ENCODE results near the gene EPRS1. TPM values are rescaled to one million over a fixed set of nuclear protein-coding genes. Genes with fewer than 3 reads are reported as not detected.
"Not testable (repeated sequence)": the region's sequence is repeated elsewhere in the genome, so short reads cannot be mapped to it uniquely, and the experiment has no call there.

EPRS1 gene
- total RNA-seq, result 100 to 1,000 TPM; 115 to 116 TPM

DNA sequence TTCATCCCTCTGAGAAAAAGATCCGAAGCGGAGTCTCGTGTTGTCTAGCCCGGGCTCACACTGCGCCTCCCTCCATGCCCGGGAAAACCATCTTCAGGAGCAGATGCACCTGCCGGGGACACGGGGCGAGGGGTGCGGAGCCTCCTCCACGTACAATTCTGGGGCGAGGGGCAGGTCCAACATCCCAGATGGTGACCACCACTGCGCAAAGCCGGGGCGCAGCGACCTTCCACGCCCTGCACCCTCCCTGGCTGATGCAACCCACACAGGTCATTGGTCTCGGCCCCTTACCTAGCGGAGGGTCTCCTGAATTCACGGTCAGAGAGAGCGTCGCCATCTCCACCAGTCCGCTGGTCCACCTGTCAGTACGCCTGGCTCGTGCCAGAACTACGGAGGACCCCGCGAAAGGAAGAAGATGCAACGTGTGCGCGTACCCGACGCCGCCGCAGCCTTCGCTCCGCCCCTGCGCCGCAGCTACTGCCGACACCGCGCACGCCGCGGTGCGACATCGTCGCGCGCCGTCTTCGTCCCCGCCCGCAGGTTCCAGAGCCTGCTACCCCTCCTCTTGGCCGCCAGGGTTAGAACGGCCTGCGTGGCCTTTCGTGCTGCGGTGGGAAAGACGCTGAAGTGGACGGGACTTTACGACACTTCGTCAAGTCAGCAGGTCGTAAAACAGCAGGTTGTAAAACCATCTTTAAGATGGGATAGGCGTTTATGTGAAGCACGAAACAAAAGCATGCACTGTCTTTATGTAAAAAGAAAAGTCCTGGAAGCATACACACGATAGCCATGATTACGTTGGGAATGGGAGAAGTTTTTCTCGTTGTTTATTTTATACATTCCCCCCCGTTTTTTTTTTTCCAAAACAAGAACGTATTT, at the start of gene EPRS1:
Gene EPRS1, minus strand, starts transcription at position 454 of the 879 bp plus-strand sequence. Its CDS starts 117 bp downstream, at position 337.
- ATAC-seq, result peak; percentile 98
- H3K4me1 Mint-ChIP-seq (ENCODE audit: low read depth), result peaks cover 45% of the 10 kb centered on the region
- CTCF ChIA-PET, result interaction anchor here (0.6 to 1.4 kb wide), 2 partner anchors 34 to 43 kb away, joined by 3 to 4 read pairs; partner anchors contain the start of gene BPNT1
- H3K4me3 Mint-ChIP-seq, result peak within 1 kb of the TSS; percentile 91
- H3K27me3 Mint-ChIP-seq (ENCODE audit: low read depth), result no peaks in the 10 kb centered on the region
- H3K27ac Mint-ChIP-seq, result peak within 1 kb of the TSS; percentile 97
- no peaks in the 10 kb centered on the region for H3K9me3 Mint-ChIP-seq (ENCODE audit: insufficient read depth)
- peaks cover 18% of the 10 kb centered on the region for H3K36me3 Mint-ChIP-seq (ENCODE audit: low read depth)
- peak; percentile 96 for DNase-seq
- POLR2A ChIA-PET, result interaction anchor here (0.7 kb wide), 1 partner anchor 46 kb away, joined by 3 read pairs; no protein-coding TSS in a partner anchor

DNA sequence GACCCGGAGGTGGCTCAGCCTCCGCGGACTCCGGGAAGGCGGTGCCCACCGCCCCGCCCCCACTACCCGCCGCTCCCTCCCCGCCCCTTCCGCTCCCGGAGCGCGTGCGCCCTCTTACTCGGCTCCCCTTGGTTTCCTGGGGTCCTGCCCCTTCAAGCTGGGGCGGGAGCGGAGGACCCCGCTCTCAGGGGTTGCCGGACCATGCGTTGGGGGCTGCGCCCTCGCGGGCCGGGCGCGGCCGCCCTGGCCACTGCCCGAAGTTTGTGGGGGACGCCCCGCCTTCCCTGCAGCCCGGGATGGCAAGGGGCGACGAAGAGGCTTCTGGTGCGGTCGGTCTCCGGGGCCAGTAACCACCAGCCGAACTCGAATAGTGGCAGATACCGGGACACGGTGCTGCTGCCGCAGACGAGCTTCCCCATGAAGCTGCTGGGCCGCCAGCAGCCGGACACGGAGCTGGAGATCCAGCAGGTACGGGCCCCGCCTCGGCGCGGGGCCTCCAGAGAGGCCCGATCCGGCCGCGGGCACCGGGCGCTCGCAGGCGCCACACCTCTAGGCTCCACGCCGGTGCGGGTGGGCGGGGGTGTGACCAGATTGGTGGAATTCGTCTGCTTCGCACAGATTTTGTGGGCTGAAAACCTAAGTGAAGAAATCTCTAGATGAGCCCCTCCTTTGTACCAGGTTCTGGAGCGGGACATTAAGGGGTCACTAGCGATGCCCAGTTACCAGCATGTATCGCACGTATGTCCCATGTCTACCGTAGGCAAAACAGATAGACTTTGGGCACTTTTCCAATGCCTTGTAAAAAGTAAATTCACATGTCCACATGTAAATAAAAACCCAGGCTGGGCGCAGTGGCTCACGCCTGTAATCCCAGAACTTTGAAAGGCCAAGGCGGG, 48.0 kb upstream of the EPRS1 start, which contains the start of gene IARS2:
Gene IARS2, plus strand, starts transcription at position 117 of the 896 bp plus-strand sequence. Its CDS starts 85 bp downstream, at position 202.
- Mint-ChIP-seq H3K9me3 (ENCODE audit: insufficient read depth) (no peaks in the 10 kb centered on the region), H3K27ac (peak within 1 kb of the TSS; percentile 72), H3K4me1 (ENCODE audit: low read depth) (peaks cover 24% of the 10 kb centered on the region), H3K4me3 (peak within 1 kb of the TSS; percentile 78), H3K36me3 (ENCODE audit: low read depth) (peaks cover 24% of the 10 kb centered on the region), H3K27me3 (ENCODE audit: low read depth) (peaks cover 2% of the 10 kb centered on the region)
- ChIA-PET CTCF (interaction anchor here (0.6 to 0.7 kb wide), 2 partner anchors 9 to 52 kb away, joined by 3 read pairs; no protein-coding TSS in a partner anchor), POLR2A (interaction anchor here (0.5 to 1.1 kb wide), 2 partner anchors 115 to 178 kb away, joined by 3 to 4 read pairs; partner anchors contain the start of gene RAB3GAP2)
- DNase-seq (peak; percentile 93), ATAC-seq (peak; percentile 78)

DNA sequence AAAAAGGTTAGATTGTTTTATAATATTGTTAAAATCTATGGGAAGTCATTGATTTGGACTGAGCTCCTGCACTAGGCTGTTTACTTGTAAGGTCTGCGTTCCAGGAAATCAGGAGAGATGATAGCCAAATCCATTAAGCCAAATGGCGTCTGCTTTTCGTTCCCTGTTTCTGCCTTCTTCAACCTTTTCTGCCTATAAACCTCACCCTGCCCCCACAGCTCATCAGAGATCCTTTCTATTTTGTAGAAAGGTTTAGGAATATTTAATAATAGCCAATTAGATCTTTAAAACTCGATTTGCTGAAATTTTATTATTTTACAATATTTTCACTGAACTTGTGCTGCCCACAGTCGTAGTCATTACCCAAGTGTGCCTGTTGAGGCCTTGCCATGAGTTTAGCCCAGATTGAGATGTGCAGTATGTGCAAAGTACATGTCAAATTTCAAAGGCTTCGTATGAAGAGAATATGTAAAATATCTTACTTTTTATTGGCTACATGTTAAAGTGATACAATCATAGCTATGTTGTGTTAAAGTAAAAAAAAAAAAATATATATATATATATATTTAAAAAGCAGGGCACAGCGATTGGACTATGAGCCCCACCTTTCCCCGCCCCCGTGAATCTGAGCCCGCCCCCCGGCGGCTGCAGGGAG, 47.2 kb upstream of the EPRS1 start:
- peaks cover 24% of the 10 kb centered on the region for H3K4me1 Mint-ChIP-seq (ENCODE audit: low read depth)
- peaks cover 2% of the 10 kb centered on the region for H3K27me3 Mint-ChIP-seq (ENCODE audit: low read depth)
- H3K27ac Mint-ChIP-seq, result no peak overlapping the region
- H3K36me3 Mint-ChIP-seq (ENCODE audit: low read depth), result peaks cover 24% of the 10 kb centered on the region
- peak overlapping the region; percentile 78 for H3K4me3 Mint-ChIP-seq
- POLR2A ChIA-PET, result interaction anchor here (1.1 to 1.3 kb wide), 2 partner anchors 47 to 179 kb away, joined by 3 to 4 read pairs; partner anchors contain the start of genes EPRS1 and RAB3GAP2
- no peak for ATAC-seq
- CTCF ChIA-PET, result interaction anchor here (0.6 to 0.7 kb wide), 2 partner anchors 8 to 51 kb away, joined by 3 read pairs; no protein-coding TSS in a partner anchor
- no peak for DNase-seq
- H3K9me3 Mint-ChIP-seq (ENCODE audit: insufficient read depth), result no peaks in the 10 kb centered on the region

DNA sequence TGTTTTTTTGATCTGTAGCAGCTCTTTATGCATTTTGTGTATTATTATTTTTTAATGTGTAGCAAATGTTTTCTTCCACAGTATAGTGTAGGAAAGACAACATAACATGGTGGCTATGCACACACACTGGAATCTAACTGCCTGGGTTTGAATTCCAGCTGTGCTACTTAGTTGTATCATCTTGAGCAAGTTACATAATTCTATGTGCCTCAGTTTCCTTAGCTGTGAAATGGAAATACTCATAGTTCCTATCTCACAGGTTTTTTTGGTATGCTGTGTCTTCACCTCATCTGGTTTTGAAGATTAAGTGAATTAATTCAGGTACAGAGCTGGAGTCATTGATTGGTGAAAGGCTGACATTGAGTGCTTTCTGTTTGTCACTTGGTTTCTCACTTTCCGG, 46.4 kb upstream of the EPRS1 start:
- CTCF ChIA-PET, result no interaction called here
- no peak for DNase-seq
- peaks cover 2% of the 10 kb centered on the region for H3K27me3 Mint-ChIP-seq (ENCODE audit: low read depth)
- POLR2A ChIA-PET, result interaction anchor here (1.3 kb wide), 1 partner anchor 47 kb away, joined by 3 read pairs; the partner anchor contains the start of gene EPRS1
- H3K4me3 Mint-ChIP-seq, result no peak overlapping the region
- H3K36me3 Mint-ChIP-seq (ENCODE audit: low read depth), result peaks cover 18% of the 10 kb centered on the region
- peaks cover 24% of the 10 kb centered on the region for H3K4me1 Mint-ChIP-seq (ENCODE audit: low read depth)
- no peak for ATAC-seq
- H3K27ac Mint-ChIP-seq, result no peak overlapping the region
- no peaks in the 10 kb centered on the region for H3K9me3 Mint-ChIP-seq (ENCODE audit: insufficient read depth)

DNA sequence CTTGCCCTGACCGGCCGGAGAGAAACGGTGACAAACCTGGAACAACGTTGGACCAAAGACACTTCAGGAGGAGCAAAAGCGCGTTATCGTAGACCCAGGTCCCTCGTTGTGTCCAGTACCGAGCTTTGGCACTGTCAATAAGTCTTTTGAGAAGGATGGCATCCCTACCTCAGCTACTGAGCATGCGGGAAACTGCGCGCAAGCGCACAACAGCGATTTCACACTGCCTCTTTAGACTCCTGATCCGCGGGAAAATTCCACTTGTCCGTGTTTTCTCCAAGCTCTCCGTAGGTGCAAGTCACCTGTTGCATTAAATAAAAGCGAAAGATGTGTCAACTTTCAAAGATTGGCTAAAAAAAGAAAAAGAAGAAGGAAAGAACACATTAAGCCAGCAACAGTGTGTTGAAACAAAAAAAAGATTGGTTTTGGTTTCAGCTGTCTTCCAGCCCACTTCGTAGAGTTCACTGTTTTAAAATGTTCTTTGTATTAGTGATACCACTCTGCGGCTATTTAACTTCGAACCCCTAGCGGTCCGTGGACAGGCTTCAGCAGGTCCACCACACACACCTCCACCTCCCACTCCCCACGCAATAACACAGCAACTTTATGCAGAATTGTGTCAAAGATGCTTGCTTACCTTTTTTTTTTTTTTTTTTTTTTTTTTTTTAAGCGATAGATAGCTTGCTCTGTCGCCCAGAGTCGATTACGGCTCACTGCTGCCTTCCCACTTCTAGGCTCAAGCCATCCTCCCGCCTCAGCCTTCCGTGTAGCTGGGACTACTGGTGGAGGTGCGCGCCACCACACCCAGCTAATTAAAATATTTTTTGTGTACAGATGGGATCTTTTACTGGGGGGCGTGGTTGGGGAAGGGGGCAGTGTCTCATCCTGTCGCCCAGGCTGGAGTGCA, 43.6 kb upstream of the EPRS1 start, which contains the start of gene BPNT1:
Gene BPNT1, minus strand, starts transcription at position 139 of the 907 bp plus-strand sequence. CDS start 9,942 bp downstream, outside the sequence.
- Mint-ChIP-seq H3K4me1 (ENCODE audit: low read depth) (peaks cover 16% of the 10 kb centered on the region), H3K4me3 (peak within 1 kb of the TSS; percentile 93), H3K27ac (peak within 1 kb of the TSS; percentile 97), H3K36me3 (ENCODE audit: low read depth) (peaks cover 6% of the 10 kb centered on the region), H3K9me3 (ENCODE audit: insufficient read depth) (no peaks in the 10 kb centered on the region), H3K27me3 (ENCODE audit: low read depth) (peaks cover 2% of the 10 kb centered on the region)
- peak; percentile 98 for DNase-seq
- CTCF ChIA-PET, result interaction anchor here (0.7 to 1.4 kb wide), 11 partner anchors 14 to 99 kb away, joined by 3 to 8 read pairs (median 4); partner anchors contain the start of gene EPRS1
- POLR2A ChIA-PET, result interaction anchor here (1.1 kb wide), 1 partner anchor 11 kb away, joined by 3 read pairs; no protein-coding TSS in a partner anchor
- ATAC-seq, result peak; percentile 83

DNA sequence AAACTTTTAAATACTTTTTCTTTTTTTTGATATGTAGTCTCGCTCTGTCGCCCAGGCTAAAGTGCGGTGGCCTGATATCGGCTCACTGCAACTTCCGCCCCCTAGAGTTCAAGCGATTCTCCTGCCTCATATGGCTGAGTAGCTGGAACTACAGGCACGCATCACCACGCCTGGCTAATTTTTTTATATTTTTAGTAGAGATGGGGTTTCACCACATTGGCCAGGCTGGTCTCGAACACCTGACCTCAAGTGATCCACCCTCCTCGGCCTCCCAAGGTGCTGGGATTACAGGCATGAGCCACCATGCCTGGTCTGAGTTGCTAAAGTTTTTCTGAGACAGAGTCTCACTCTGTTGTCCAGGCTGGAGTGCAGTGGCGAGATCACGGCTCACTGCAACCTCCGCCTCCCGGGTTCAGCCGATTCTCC, 40.0 kb upstream of the EPRS1 start:
- not testable (repeated sequence) for DNase-seq; H3K4me3 Mint-ChIP-seq; H3K36me3 Mint-ChIP-seq (ENCODE audit: low read depth); ATAC-seq; H3K27me3 Mint-ChIP-seq (ENCODE audit: low read depth); H3K27ac Mint-ChIP-seq; H3K9me3 Mint-ChIP-seq (ENCODE audit: insufficient read depth); H3K4me1 Mint-ChIP-seq (ENCODE audit: low read depth)
- ChIA-PET CTCF (interaction anchor here (0.6 to 2.0 kb wide), 3 partner anchors 13 to 95 kb away, joined by 3 to 5 read pairs (median 3); no protein-coding TSS in a partner anchor), POLR2A (interaction anchor here (0.9 kb wide), 1 partner anchor 35 kb away, joined by 3 read pairs; no protein-coding TSS in a partner anchor)

DNA sequence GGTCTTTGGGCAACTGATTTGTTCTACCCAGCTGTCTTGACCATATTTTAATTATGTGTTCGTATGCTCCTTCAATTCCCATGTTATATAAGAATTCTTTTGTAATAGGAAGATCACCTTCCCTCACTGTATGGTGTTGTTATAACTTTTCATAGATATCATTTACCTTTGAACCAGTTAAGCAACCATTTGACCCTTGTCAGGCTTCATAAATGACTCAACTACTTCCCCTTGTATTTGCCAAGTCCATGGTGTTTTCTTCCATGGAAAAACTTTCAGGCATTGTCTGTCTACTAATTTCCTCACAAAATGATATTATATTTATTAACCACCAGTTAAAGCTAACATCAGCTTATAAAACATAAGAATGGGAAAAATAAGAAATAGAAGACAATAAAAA, 38.2 kb upstream of the EPRS1 start:
- Mint-ChIP-seq H3K27ac (no peak overlapping the region), H3K36me3 (ENCODE audit: low read depth) (peaks cover 9% of the 10 kb centered on the region), H3K4me3 (no peak overlapping the region), H3K9me3 (ENCODE audit: insufficient read depth) (no peaks in the 10 kb centered on the region), H3K4me1 (ENCODE audit: low read depth) (peaks cover 4% of the 10 kb centered on the region), H3K27me3 (ENCODE audit: low read depth) (no peaks in the 10 kb centered on the region)
- DNase-seq (no peak), ATAC-seq (no peak)
- ChIA-PET CTCF (interaction anchor here (1.2 kb wide), 1 partner anchor 10 kb away, joined by 3 read pairs; the partner anchor contains the start of gene IARS2), POLR2A (no interaction called here)

DNA sequence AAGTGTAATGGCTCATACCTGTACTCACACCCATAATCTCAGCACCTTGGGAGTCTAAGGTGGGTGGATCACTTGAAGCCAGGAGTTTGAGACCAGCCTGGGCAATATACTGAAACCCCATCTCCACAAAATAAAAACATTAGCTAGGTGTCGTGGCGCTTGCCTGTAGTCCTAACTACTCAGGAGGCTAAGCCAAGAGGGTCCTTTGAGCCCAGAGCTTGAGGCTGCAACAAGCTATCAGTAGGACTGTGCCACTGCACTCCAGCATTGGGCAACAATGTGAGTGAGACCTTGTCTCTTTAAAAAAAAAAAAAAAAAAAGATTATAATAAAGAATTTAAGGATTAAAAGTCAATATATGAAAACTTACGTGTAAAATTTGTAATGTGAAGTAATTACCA, 31.6 kb upstream of the EPRS1 start:
- CTCF ChIA-PET, result no interaction called here
- Mint-ChIP-seq H3K27ac (no peak overlapping the region), H3K27me3 (ENCODE audit: low read depth) (no peaks in the 10 kb centered on the region), H3K9me3 (ENCODE audit: insufficient read depth) (no peaks in the 10 kb centered on the region), H3K4me3 (no peak overlapping the region), H3K36me3 (ENCODE audit: low read depth) (peaks cover 15% of the 10 kb centered on the region), H3K4me1 (ENCODE audit: low read depth) (no peaks in the 10 kb centered on the region)
- POLR2A ChIA-PET, result no interaction called here
- DNase-seq (no peak), ATAC-seq (no peak)

DNA sequence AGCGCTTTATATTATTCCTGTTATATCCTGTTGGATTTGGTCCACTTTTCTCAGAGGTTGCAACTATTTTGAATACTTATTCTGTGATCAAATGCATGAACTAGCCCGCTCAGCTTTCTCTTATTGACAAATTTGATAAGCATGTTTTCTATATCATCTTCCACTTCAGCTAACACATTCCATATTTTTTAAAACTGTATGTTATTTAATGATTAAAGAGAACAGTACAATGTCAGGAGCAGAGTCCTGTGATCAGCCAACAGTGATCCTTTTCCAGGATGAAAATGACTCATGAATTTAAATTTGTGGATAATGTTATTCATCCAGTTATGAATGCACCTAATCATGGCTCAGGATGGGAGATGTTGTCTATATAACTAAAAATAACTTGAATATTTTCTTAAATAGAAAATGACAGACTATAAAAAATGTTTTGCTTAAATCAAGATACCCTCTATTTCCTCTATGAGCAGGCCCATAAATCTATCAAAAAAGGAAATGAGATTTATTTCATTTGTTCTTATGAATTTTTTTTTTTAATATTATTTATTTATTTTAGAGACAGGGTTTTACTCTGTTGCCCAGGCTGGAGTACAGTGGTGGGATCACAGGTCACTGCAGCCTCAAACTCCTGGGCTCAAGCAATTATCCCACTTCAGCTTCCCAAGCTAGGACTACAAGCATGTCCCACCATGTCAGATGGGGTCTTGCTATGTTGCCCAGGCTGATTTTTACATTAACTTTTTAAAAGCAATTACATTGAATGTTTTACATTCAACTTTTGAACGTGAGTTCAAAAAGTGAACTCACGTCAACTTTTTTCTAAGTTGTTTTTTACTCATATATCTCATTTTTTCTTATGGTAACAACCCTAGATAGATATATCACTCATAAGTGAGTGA, 30.8 kb upstream of the EPRS1 start:
- ChIA-PET CTCF (no interaction called here), POLR2A (no interaction called here)
- Mint-ChIP-seq H3K4me1 (ENCODE audit: low read depth) (no peaks in the 10 kb centered on the region), H3K36me3 (ENCODE audit: low read depth) (peaks cover 19% of the 10 kb centered on the region), H3K9me3 (ENCODE audit: insufficient read depth) (no peaks in the 10 kb centered on the region), H3K4me3 (no peak overlapping the region), H3K27ac (no peak overlapping the region), H3K27me3 (ENCODE audit: low read depth) (no peaks in the 10 kb centered on the region)
- no peak for ATAC-seq
- no peak for DNase-seq

Measured in activated CD8-positive, alpha-beta T cell treated with anti-CD3 and anti-CD28 coated beads, Interleukin-2, amount 10 ng/mL, durations not matched to agents 7 days and 5 days (primary cell).